ENCODE data around the gene H1-8.

Gene H1-8

DNA sequence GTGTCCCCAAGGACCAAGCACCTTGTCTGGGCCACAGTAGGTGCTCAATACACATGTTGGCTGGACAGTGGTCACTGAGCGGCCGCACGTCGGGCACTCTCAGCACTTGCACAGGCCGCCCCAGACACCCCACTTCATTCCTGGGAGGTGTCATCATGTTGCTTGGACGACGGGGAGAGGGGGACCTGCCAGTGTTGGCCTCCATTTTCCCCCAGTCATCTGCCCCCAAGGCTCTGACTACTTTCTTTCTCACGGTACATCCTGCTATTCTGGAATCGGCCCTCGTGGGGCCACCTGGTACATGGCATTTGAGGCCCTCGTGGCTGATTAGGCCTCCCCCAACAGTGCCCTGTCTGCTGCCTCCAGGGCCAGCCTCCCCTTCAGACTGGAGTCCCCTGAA is 15.7 kb upstream of the H1-8 start:
- TF ChIP-seq, protein P1, sequence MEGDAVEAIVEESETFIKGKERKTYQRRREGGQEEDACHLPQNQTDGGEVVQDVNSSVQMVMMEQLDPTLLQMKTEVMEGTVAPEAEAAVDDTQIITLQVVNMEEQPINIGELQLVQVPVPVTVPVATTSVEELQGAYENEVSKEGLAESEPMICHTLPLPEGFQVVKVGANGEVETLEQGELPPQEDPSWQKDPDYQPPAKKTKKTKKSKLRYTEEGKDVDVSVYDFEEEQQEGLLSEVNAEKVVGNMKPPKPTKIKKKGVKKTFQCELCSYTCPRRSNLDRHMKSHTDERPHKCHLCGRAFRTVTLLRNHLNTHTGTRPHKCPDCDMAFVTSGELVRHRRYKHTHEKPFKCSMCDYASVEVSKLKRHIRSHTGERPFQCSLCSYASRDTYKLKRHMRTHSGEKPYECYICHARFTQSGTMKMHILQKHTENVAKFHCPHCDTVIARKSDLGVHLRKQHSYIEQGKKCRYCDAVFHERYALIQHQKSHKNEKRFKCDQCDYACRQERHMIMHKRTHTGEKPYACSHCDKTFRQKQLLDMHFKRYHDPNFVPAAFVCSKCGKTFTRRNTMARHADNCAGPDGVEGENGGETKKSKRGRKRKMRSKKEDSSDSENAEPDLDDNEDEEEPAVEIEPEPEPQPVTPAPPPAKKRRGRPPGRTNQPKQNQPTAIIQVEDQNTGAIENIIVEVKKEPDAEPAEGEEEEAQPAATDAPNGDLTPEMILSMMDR (IDR thresholded peaks at IDR 0.05; ENCODE audit: poor library complexity, severe bottlenecking), result no peak

DNA sequence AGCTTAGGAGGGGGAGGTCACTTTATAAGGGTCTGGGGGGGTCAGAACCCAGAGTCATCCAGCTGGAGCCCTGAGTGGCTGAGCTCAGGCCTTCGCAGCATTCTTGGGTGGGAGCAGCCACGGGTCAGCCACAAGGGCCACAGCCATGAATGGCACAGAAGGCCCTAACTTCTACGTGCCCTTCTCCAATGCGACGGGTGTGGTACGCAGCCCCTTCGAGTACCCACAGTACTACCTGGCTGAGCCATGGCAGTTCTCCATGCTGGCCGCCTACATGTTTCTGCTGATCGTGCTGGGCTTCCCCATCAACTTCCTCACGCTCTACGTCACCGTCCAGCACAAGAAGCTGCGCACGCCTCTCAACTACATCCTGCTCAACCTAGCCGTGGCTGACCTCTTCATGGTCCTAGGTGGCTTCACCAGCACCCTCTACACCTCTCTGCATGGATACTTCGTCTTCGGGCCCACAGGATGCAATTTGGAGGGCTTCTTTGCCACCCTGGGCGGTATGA is 14.3 kb upstream of the H1-8 start, which contains the start of gene RHO:
RHO (plus strand) TSS at position 51 of the 512 bp plus-strand sequence; CDS start at position 146, 95 bp downstream.
- DNase-seq (ENCODE audit: low spot score), result no peak
- H3K27ac ChIP-seq (ENCODE audit: poor library complexity, severe bottlenecking), result no peak within 1 kb of the TSS
- H3K4me3 ChIP-seq (ENCODE audit: severe bottlenecking), result no peak within 1 kb of the TSS
- no peaks in the 10 kb centered on the region for H3K36me3 ChIP-seq (ENCODE audit: low read depth)
- no peaks in the 10 kb centered on the region for H3K27me3 ChIP-seq (ENCODE audit: insufficient read depth, poor library complexity, severe bottlenecking)
- H3K4me1 ChIP-seq (ENCODE audit: insufficient read depth, poor library complexity, severe bottlenecking), result no peaks in the 10 kb centered on the region
- no peak for ATAC-seq (ENCODE audit: low read depth)
- TF ChIP-seq, protein P1 (IDR thresholded peaks at IDR 0.05; ENCODE audit: poor library complexity, severe bottlenecking), result no peak
- H3K9me3 ChIP-seq (ENCODE audit: severe bottlenecking), result no peaks in the 10 kb centered on the region

More for the DNA sequence above, 15.7 kb upstream of the H1-8 start:
- H3K4me3 ChIP-seq (ENCODE audit: severe bottlenecking), result no peak overlapping the region
- ATAC-seq (ENCODE audit: low read depth), result no peak
- no peak overlapping the region for H3K27ac ChIP-seq (ENCODE audit: poor library complexity, severe bottlenecking)
- H3K9me3 ChIP-seq (ENCODE audit: severe bottlenecking), result no peaks in the 10 kb centered on the region
- DNase-seq (ENCODE audit: low spot score), result no peak
- no peaks in the 10 kb centered on the region for H3K36me3 ChIP-seq (ENCODE audit: low read depth)
- no peaks in the 10 kb centered on the region for H3K27me3 ChIP-seq (ENCODE audit: insufficient read depth, poor library complexity, severe bottlenecking)
- H3K4me1 ChIP-seq (ENCODE audit: insufficient read depth, poor library complexity, severe bottlenecking), result no peaks in the 10 kb centered on the region

DNA sequence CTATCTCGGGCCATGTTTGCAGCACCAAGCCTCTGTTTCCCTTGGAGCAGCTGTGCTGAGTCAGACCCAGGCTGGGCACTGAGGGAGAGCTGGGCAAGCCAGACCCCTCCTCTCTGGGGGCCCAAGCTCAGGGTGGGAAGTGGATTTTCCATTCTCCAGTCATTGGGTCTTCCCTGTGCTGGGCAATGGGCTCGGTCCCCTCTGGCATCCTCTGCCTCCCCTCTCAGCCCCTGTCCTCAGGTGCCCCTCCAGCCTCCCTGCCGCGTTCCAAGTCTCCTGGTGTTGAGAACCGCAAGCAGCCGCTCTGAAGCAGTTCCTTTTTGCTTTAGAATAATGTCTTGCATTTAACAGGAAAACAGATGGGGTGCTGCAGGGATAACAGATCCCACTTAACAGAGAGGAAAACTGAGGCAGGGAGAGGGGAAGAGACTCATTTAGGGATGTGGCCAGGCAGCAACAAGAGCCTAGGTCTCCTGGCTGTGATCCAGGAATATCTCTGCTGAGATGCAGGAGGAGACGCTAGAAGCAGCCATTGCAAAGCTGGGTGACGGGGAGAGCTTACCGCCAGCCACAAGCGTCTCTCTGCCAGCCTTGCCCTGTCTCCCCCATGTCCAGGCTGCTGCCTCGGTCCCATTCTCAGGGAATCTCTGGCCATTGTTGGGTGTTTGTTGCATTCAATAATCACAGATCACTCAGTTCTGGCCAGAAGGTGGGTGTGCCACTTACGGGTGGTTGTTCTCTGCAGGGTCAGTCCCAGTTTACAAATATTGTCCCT is 13.4 kb upstream of the H1-8 start:
- no peaks in the 10 kb centered on the region for H3K9me3 ChIP-seq (ENCODE audit: severe bottlenecking)
- DNase-seq (ENCODE audit: low spot score) (no peak), ATAC-seq (ENCODE audit: low read depth) (no peak)
- no peak overlapping the region for H3K27ac ChIP-seq (ENCODE audit: poor library complexity, severe bottlenecking)
- H3K4me1 ChIP-seq (ENCODE audit: insufficient read depth, poor library complexity, severe bottlenecking), result no peaks in the 10 kb centered on the region
- no peak overlapping the region for H3K4me3 ChIP-seq (ENCODE audit: severe bottlenecking)
- TF ChIP-seq, protein P1 (IDR thresholded peaks at IDR 0.05; ENCODE audit: poor library complexity, severe bottlenecking), result no peak
- H3K27me3 ChIP-seq (ENCODE audit: insufficient read depth, poor library complexity, severe bottlenecking), result no peaks in the 10 kb centered on the region
- H3K36me3 ChIP-seq (ENCODE audit: low read depth), result no peaks in the 10 kb centered on the region

DNA sequence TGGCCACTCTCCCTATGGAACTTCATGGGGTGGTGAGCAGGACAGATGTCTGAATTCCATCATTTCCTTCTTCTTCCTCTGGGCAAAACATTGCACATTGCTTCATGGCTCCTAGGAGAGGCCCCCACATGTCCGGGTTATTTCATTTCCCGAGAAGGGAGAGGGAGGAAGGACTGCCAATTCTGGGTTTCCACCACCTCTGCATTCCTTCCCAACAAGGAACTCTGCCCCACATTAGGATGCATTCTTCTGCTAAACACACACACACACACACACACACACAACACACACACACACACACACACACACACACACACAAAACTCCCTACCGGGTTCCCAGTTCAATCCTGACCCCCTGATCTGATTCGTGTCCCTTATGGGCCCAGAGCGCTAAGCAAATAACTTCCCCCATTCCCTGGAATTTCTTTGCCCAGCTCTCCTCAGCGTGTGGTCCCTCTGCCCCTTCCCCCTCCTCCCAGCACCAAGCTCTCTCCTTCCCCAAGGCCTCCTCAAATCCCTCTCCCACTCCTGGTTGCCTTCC is 12.7 kb upstream of the H1-8 start:
- TF ChIP-seq, protein P1 (IDR thresholded peaks at IDR 0.05; ENCODE audit: poor library complexity, severe bottlenecking), result no peak
- H3K27me3 ChIP-seq (ENCODE audit: insufficient read depth, poor library complexity, severe bottlenecking), result no peaks in the 10 kb centered on the region
- H3K9me3 ChIP-seq (ENCODE audit: severe bottlenecking), result no peaks in the 10 kb centered on the region
- no peak for ATAC-seq (ENCODE audit: low read depth)
- H3K27ac ChIP-seq (ENCODE audit: poor library complexity, severe bottlenecking), result no peak overlapping the region
- no peaks in the 10 kb centered on the region for H3K36me3 ChIP-seq (ENCODE audit: low read depth)
- no peak overlapping the region for H3K4me3 ChIP-seq (ENCODE audit: severe bottlenecking)
- H3K4me1 ChIP-seq (ENCODE audit: insufficient read depth, poor library complexity, severe bottlenecking), result no peaks in the 10 kb centered on the region
- no peak for DNase-seq (ENCODE audit: low spot score)

DNA sequence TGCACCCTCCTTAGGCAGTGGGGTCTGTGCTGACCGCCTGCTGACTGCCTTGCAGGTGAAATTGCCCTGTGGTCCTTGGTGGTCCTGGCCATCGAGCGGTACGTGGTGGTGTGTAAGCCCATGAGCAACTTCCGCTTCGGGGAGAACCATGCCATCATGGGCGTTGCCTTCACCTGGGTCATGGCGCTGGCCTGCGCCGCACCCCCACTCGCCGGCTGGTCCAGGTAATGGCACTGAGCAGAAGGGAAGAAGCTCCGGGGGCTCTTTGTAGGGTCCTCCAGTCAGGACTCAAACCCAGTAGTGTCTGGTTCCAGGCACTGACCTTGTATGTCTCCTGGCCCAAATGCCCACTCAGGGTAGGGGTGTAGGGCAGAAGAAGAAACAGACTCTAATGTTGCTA is 12.2 kb upstream of the H1-8 start:
- no peak for ATAC-seq (ENCODE audit: low read depth)
- no peaks in the 10 kb centered on the region for H3K9me3 ChIP-seq (ENCODE audit: severe bottlenecking)
- H3K4me3 ChIP-seq (ENCODE audit: severe bottlenecking), result no peak overlapping the region
- no peak for DNase-seq (ENCODE audit: low spot score)
- H3K27ac ChIP-seq (ENCODE audit: poor library complexity, severe bottlenecking), result no peak overlapping the region
- TF ChIP-seq, protein P1 (IDR thresholded peaks at IDR 0.05; ENCODE audit: poor library complexity, severe bottlenecking), result no peak
- no peaks in the 10 kb centered on the region for H3K36me3 ChIP-seq (ENCODE audit: low read depth)
- no peaks in the 10 kb centered on the region for H3K27me3 ChIP-seq (ENCODE audit: insufficient read depth, poor library complexity, severe bottlenecking)
- H3K4me1 ChIP-seq (ENCODE audit: insufficient read depth, poor library complexity, severe bottlenecking), result no peaks in the 10 kb centered on the region

Measured in RWPE2 (cell line).